Stimulated activated CD8-positive, alpha-beta memory T cell treated with anti-CD3 and anti-CD28 coated beads, Interleukin-7, amount 100 ng/mL, for 24 hours (primary cell): ENCODE results near the gene PNCK.

ENCODE experiments used
- DNase-seq: peaks from one replicate; pipeline ENCODE4 v3.0.0-alpha.2; 2020; ENCODE audit warnings: low read depth

Gene PNCK

DNA sequence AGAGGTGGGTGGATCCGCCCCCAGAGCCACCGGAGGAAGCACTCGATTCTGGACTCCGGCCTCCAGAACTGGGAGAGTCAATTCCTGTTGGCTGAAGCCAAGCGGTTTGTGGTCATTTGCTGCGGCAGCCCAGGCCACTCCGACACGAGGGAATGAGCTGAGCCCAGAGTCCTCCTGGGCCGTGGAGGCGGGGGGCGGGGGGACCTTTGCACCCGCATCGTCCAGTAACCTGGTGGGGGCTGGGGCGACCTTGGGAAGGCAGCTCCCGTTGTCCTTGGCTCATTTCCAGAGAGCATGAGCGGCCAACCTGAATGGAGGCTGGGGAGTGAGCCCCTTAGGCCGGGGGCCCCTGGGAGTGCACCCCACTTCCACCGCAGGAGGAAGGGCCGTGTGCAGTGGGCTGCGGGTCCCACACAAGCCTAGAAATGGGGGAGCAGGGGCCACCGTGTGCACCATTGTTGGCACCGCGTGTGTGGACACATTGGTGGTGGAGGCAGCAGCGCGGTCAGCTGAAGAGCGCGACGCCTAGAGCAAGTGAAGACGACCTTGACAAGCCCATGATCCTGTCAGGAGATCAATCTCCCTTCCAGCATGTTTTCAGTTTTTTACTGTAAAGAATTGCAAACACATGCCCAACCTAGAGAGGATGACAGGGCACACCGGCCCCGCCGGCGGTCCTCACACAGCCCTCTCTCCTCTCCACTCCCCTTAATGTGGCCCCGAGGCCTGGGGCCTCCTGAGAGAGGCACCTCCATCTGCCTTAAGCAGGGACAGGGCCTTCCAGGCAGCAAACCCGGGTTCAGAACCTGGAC, 46.5 kb downstream of the PNCK start:
- no peak for DNase-seq

DNA sequence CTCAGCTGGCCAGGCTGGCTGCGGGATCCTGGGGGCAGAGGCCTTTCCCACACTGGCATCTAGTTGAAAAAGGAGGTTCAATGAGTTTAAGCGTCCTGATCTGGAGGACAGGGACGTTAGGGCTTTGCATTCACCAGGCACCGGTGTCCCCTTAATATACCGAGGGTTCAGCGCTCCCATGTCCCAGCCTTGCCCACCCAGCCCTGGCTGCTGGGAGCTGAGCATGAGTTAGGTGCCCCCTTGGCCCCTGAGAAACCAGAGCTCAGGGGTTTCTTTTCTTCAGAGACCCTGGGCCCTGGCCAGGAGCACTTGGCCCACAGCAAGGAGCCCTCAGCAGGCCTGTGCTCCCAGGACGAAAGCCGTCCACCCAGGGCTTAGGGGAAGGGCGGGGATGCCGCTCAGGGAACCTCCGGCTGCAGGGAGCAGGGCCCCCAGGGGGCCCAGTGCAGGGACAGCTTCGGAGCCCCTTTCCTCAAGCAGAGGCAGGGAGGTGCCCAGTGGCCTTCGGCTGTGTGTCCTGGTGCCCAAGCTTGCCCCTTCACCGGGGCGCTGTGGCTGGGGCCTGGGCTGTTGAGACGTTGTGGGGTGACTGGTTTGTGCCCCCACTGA, 47.5 kb downstream of the PNCK start:
- DNase-seq = no peak

DNA sequence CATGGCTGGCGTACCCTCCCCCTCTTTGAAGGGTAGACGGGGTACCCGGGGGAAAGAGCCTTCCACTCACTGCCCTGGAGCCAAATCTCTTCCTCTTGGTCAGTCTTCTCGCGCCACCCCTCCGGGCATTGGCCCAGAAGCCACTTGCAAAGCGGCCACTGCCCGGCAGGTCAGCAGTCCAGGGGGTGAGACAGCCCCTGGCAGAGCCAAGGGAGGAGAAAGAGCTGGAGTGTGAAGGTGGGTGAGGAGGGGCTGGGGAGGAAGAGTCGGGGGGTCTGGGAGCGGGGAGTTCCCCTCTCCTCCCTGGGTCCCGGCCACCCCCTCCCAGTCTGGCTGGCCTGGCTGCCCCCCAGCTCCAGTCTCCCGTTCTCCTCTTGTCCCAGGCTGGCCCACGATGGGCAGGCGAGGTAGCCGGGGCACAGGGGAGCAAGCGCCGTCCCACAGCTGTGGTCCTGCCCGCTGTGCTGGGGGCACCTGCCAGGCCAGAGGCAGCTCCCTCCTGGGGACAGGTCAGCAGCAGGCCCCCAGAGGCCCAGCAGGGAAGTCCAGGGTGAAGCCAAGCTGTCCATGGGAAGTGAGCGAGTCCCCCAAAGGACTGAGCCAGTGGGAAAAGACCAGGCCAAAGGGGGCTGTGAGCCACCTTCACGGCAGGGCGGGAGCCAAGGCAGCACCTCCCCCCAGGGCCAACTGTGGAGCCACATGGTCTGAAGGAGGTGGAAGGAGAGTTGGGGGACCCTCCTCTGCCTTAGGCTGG, 48.2 kb downstream of the PNCK start:
- no peak for DNase-seq

DNA sequence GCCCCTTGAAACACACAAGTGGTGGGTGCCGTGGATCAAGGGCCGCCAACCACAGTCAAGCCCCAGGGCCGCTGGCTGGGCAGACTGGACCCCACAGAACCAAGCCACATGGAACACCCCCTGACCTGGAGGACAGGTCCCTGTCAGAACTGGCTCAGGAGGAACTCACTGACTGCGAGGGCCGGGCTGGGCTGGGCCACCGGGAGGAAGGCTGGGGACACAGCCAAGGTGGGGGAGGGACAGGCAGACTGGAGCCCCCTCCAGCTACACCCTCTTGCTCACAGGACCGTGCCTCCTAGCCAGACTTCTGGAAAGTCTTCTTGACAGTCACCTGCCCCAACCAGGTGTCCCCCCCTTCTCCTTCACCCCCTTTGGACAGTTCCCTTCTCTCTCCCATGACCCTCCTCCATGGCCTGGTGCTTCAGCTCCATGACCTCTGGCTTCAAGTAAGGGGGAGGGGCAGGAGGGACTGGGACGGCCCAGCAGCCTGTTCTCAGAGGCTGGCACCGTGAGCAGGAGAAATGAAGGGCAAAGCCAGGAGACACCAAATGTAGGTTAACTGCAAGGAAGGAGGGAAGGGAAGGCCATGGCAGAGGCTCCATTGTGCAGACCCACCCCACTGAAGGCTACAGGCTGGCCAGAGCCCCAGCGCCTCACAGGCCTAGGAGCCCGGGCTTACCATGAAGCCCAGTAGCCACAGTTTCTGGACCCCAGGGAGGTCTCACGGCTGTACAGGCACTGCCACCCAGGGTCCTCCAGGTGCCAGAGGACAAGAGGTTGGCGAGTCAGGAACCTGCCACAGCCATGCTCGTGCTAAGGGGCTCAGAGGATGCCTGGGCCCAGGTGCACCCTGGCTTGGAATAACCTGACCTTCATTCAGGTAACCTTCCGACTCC, 49.2 kb downstream of the PNCK start:
- DNase-seq = no peak

DNA sequence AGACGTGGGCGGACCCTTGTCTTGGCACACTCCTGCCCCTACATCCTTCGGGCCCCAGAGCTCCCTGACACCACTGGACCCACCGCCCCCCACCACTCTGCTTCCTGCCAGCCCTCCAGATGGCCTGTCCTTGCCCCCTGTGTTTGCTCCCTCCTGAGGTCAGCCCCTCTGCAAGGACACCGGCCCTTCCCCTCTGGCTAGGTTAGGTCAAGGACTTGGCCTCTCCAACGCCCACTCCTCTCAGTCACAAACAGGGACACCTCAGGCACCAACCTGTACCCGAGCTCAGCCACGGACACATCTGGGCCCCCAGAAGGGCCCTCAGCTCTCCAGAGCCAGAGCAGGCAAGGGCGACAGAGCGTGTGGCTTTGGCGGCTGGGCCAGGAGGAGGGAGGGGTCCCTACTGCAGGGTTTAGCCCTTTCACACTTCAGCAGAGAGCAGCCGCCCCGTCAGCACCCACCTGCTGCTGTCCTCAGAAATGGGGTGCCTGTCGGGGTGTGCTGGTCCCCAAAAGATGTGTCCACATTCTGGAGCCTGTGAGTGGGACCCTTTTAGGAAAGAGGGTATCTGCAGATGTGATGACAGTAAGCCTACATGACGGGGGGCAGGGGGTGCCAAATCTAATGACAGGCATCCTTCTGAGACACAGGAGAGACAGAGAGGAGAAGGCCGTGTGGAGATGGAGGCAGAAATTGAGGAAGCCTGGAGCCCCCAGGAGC, 50.1 kb downstream of the PNCK start:
- no peak for DNase-seq

DNA sequence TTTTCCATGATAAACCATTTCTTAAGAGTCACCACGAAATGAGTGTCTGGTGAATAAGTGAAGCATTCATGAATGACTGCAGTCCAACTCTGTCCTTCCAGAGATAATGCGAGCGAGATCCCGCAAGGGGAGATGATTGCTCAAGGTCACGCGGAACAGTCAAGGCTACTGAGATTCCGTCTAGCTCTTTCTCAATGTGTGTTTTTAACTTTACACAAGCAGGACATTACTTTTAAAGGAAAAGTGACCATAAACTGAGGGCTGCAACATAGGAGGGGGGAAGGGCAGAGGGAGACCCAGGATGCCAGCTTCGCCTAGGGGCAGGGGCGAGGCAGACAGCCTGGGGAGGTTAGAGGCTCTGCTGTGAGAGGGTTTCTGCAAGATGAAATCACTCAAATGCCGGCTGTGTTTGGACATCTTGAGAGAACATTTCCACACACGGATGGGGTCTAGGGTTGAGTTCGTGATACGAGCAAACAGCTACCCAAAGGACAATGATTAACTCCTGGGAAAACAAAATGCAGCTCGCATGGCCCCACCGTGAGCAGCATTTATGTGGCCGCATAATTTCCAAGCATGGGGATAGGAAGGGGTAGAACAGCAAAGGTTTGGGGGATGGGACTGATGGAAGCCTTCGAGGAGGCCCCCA, 50.8 kb downstream of the PNCK start:
- no peak for DNase-seq

DNA sequence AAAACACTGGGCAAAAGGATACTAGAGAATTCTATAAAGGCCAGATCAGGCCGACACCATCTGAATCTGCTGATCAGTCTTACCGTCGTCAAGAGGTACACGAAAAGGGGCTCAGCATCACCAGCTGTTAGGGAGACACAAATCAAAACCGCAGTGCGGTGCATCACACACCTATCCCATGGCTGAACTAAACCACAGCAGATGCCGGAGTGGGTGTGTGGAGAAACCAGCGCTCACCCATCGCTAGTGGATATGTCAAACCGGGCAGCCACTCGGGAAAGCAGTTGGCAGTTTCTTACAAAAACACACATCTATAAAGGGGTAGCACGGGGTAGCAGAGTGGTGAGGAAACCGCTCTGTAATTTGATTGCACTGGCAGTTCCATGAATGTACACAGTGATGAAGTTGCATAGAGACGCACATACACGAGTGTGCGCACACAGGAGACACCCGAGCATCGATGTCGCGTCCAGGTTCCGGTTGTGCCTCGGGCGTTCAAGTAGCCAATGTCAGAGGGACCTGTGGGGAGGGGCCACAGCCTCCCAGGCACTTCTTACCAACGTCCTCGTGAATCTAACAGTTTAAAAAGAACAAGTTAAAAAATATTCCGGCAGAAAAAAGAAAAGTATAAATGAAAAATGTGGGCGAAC, 51.5 kb downstream of the PNCK start:
- no peak for DNase-seq

DNA sequence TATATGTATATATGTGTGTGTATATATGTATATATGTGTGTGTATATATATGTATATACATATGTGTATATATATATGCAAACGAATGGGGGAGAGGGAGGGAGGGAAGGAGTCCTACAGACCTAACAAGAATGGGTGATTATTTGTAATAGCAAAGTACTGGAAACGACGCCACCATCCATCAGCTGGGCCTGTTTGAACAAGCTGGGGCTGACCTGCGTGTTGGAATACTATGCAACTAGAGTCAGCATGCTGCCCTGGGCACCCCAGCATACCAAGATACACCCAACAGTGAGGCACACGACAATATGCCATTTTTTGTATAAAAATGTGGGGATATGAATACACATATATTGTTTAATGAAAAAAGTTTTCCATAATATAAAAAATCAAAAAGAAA, 53.0 kb downstream of the PNCK start:
- DNase-seq = no peak
